ENCODE data around the gene UBE2U. TPM values are rescaled to one million over a fixed set of nuclear protein-coding genes. Genes with fewer than 3 reads are reported as not detected.
A peak's percentile ranks its signal among the peaks of the same experiment; 100 is the strongest.

The UBE2U gene
- total RNA-seq (2014; rRNA removed; shearing (Covaris generic)) = not detected in 2 replicates

- DNase-seq (ENCODE audit: low read depth) = no peak
These were observed at the start of gene UBE2U for GRCh38 chr1:64203420-64203819. UBE2U (plus strand) TSS chr1:64203623; CDS start chr1:64204051, 428 bp downstream.

- DNase-seq (ENCODE audit: low read depth) = no peak
These were observed 48.1 kb upstream of the UBE2U start for GRCh38 chr1:64155278-64155677.

- peak; percentile 58 for DNase-seq (ENCODE audit: low read depth)
These were observed 42.0 kb upstream of the UBE2U start for GRCh38 chr1:64161357-64161941.

GRCh38 chr1:64162151-64162550 lies 41.3 kb upstream of the UBE2U start:
- DNase-seq (ENCODE audit: low read depth) = no peak

GRCh38 chr1:64162804-64163203 lies 40.6 kb upstream of the UBE2U start:
- DNase-seq (ENCODE audit: low read depth) = no peak

GRCh38 chr1:64163431-64163830 lies 40.0 kb upstream of the UBE2U start:
- no peak for DNase-seq (ENCODE audit: low read depth)

- DNase-seq (ENCODE audit: low read depth) = peak; percentile 49
These were observed 39.5 kb upstream of the UBE2U start for GRCh38 chr1:64163970-64164369.

- DNase-seq (ENCODE audit: low read depth) = no peak
These were observed 36.8 kb upstream of the UBE2U start for GRCh38 chr1:64166629-64167028.

GRCh38 chr1:64167176-64167575 lies 36.2 kb upstream of the UBE2U start:
- DNase-seq (ENCODE audit: low read depth) = no peak

GRCh38 chr1:64171246-64171645 lies 32.2 kb upstream of the UBE2U start:
- peak; percentile 16 for DNase-seq (ENCODE audit: low read depth)

GRCh38 chr1:64171797-64172281 lies 31.6 kb upstream of the UBE2U start:
- peak; percentile 79 for DNase-seq (ENCODE audit: low read depth)

GRCh38 chr1:64172458-64172983 lies 30.9 kb upstream of the UBE2U start:
- peak; percentile 59 for DNase-seq (ENCODE audit: low read depth)

- DNase-seq (ENCODE audit: low read depth) = peak; percentile 63
These were observed 30.0 kb upstream of the UBE2U start for GRCh38 chr1:64173336-64173940.

GRCh38 chr1:64175639-64176038 lies 27.8 kb upstream of the UBE2U start:
- no peak for DNase-seq (ENCODE audit: low read depth)

- peak; percentile 14 for DNase-seq (ENCODE audit: low read depth)
These were observed 26.8 kb upstream of the UBE2U start for GRCh38 chr1:64176659-64177058.

GRCh38 chr1:64179588-64179987 lies 23.8 kb upstream of the UBE2U start:
- DNase-seq (ENCODE audit: low read depth) = no peak

GRCh38 chr1:64182207-64182606 lies 21.2 kb upstream of the UBE2U start:
- DNase-seq (ENCODE audit: low read depth) = no peak

- peak; percentile 14 for DNase-seq (ENCODE audit: low read depth)
These were observed 19.9 kb upstream of the UBE2U start for GRCh38 chr1:64183395-64184002.

GRCh38 chr1:64184003-64184440 lies 19.4 kb upstream of the UBE2U start:
- peak; percentile 68 for DNase-seq (ENCODE audit: low read depth)

GRCh38 chr1:64186138-64186897 lies 17.1 kb upstream of the UBE2U start:
- DNase-seq (ENCODE audit: low read depth) = no peak

- DNase-seq (ENCODE audit: low read depth) = no peak
These were observed 16.5 kb upstream of the UBE2U start for GRCh38 chr1:64186898-64187280.

- peak; percentile 33 for DNase-seq (ENCODE audit: low read depth)
These were observed 15.8 kb upstream of the UBE2U start for GRCh38 chr1:64187646-64188045.
